ENCODE data around the gene DPYD.

The DPYD gene

GRCh38 chr1:97920832-97921571 is at the start of gene DPYD:
TSS of gene DPYD (minus strand) at chr1:97921034. CDS start at chr1:97920922, 112 bp downstream.
- DNase-seq: peak; percentile 90

DNA sequence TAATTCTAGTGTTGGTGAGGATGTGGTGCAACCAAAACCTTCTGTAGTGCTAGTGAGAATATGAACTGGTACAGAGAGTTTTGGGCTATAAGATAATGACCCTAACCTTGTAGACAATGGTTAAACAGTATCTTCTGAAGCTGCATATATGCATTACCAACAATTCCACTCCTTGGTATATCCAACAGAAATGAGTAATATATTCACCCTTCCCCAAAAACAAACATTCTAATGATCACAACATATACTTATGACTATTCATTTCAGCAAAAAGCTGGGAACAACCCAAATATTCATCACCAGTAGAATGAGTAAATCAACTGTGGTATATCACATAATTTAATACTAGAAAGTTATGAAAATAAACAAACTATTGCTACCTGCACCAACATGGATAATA is 39.6 kb upstream of the DPYD start:
- DNase-seq: no peak

- no peak for DNase-seq
Measured at GRCh38 chr1:97947695-97948094, 26.9 kb upstream of the DPYD start.

DNA sequence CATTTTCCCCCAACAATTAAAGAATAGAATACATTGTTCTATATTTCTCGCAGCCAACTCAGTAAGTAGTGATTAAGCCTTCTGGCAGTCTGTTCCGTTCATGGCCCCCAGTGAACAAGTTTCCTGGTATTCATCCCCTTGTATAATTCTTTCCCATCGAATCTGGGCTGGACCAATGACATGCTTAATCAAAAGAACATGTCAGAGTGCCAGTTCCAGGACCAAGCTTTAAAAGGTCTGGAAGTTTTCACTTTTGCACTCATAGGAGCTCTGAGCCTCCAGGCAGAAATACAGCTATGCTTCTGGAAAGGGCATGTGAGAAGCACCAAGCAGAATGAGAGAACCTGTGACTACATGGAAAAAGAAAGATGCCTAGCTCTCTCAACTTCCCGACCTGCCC is 22.5 kb upstream of the DPYD start:
- DNase-seq: no peak

DNA sequence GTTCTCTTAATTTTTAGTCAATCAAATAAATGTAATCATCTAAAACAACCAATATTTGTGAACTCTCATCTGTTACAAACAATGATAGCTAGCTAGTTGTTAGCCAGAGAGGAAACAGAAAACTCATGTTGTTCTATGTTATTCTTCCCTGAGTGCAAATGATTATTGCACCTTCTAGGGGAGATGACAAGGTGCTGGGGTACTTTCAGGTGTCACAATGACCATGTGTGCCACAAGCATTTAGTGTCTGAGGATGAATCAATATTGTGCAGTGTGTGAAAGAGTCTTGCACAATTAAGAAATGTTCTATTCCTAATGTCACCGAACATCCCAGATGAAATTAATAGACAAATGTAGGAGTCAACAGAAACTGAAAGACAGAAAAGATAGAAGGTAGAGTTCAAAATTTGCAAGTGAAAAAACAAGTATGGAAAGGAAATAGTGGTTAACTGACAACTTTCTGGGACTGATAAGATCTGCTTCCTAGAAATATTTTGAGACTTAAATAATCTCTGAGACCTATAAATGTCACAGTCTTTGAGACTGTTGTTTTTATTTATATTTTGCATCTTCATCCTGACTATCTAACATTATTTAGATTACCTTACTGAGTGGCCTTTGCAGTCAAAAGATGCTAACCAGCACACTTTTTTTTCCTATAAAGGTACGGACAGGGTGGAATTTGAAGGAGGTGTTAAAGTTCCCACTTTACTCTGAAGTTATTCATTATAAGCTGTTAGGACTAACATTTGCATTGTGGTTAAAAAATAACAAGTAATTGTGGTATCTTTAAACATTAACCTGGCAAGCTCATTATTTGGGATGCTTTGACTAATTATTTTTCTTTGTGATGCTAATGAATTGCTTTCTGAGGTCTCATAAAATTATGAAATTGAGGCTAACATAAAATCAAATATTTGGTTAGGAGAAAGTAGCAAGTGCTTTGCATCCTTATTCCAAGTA is 21.6 kb upstream of the DPYD start:
- DNase-seq: no peak

GRCh38 chr1:97938285-97938642 is 17.4 kb upstream of the DPYD start:
- DNase-seq: no peak

DNA sequence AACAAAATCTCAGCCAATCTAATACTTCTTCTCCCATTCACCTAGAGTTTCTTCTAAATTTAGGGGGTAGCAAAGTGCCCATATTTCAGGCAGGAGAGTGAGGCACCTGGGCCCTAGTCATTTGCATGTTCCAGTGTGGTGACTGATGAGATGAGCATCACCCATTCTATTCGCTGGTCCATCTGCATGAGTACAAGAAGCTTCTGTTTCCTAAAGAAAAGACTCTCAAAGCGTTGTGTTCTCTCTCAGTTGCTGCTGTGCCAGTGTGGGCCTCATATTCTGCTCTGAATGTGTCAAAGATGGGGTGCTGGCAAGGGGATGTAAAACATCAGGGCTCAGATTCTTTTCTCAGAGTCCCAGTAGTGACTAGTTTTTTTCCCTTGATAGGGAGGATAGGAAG is 16.1 kb upstream of the DPYD start:
- no peak for DNase-seq

- DNase-seq: no peak
Measured at GRCh38 chr1:97934491-97934890, 13.7 kb upstream of the DPYD start.

GRCh38 chr1:97929874-97930851 is 9.3 kb upstream of the DPYD start:
- no peak for DNase-seq

DNA sequence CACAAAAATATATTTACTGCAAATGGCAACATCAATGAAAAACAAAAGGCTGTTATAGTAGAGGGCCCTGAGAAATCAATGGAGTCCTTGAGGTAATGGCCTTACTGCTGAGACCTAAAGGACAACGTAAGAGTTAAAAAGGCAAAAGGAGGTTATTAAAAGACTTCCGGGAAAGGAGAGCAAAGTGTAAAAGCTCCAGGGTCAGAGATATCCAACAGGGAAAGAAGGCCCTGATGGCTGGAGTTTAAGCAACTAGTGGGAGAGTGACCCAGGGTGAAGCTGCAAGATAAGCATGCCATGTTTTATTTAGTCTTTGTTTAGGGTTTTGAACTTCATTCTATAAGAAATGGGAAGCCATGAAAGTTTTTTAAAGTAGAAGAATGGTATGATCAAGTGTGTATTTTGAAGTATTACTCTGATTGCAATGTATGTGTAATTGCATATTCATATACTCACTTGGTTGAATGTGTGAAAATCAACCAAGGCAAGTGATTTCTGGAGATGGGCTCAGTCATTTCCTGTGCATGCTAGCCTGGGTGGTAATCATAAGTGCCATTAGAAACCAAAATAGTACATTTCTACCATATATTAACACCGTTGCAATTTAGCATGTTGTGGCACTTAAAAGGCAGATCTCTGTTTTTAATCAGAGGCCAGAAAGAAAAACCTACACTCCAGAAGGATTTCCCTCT is 5.3 kb upstream of the DPYD start:
- no peak for DNase-seq

- no peak for DNase-seq
Measured at GRCh38 chr1:97925151-97925550, 4.3 kb upstream of the DPYD start.

GRCh38 chr1:97923811-97924210 is 3.0 kb upstream of the DPYD start:
- DNase-seq: no peak

GRCh38 chr1:97920276-97920831 is 480 bp downstream of the DPYD start:
- no peak for DNase-seq

DNA sequence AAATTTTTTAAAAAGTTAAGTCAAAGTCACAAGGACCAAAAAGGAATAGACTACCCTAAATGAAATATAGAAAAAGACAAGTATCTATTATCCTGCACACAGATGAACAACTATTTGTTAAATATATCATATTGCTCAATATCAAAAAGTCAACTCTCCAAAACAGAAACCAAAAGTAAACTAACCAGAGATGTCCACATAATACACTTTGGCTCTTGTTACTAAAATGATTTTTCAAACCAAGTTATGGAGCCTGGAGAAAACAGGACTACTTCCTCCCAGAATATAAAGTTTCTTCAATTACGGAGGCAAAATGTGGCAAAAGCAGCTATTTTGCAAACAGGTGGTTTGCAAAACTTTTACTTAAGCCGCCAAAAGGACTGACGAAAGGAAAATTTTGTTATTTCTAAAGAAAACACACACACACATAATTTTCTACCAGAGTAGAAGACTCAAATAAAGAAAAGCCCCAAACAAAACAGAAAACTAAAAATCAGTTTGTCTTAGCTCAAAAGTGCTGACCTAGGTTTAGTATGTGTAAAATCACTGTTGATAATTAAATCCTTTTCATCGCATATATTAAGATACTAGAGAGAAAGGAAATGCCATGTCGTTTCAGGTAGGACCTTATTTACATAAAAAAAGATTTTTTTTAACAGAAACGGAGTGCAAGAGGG is 1.1 kb downstream of the DPYD start:
- no peak for DNase-seq

GRCh38 chr1:97918961-97919360 is 1.9 kb downstream of the DPYD start:
- no peak for DNase-seq

DNA sequence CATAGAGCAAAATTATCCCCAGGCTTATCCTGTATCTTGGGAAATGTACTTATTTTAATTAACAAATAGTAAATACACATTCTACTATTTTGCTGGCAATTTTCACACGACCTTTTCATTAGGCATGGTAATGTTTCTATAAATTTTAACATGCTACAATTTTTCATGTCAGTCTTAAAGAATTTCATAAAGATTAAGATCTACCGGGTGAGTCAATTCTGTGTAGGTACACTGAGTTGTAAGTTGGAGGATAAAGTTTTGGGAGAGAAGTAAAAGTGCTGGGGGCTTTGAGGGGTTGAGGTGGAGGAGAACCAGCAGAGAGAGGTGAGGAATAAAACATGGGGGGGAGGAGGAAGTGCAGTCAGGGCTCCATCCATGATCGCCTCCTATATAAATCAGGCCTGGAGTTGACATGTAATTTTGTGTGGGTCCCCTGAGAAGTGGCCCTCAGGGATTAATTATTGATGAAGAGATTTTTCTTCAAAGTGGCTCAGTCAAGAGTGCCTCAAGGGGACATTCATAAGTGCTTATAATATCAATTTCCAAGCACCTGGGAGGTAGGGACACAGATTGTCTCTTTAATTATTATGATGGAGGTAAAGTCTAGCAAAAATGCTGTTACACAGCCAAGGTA is 7.2 kb downstream of the DPYD start:
- no peak for DNase-seq

GRCh38 chr1:97911266-97912215 is 9.3 kb downstream of the DPYD start:
- DNase-seq: no peak

GRCh38 chr1:97909266-97909665 is 11.6 kb downstream of the DPYD start:
- DNase-seq: no peak

DNA sequence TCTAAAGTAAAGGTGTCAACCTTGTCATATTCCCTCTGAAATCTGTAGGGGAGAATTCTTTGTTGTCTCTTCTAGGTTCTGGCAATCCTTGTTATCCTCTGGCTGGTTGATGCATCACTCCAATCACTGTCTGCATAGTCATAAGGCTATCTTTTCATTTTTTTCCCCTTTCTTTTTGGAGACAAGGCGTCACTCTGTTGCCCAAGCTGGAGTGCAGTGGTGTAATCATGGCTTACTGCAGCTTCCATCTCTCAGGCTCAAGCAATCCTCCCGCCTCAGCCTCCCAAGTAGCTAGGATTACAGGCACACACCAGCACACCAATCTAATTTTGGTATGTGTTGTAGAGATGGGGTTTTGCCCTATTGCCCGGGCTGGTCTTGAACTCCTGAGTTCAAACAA is 12.9 kb downstream of the DPYD start:
- DNase-seq: no peak

Data from femur (tissue), 1 donor.